Peyer's patch (tissue), 4 donors: ENCODE results near the gene CPT1B. TPM values are rescaled to one million over a fixed set of nuclear protein-coding genes. Genes with fewer than 3 reads are reported as not detected.

Source experiments
- DNase-seq, 3 donors: peaks; one replicate each; pipeline ENCODE4 v3.0.0-alpha.2; 2017 to 2019
- H3K27ac ChIP-seq, 4 donors: fragments of 200-600 bp; sonication (generic); one replicate each; pipeline ENCODE4 v1.5.1; 2016 to 2019
- H3K27me3 ChIP-seq, 2 donors: fragments of 200-600 bp; sonication (generic); one replicate each; pipeline ENCODE4 v1.5.1; 2019
- H3K36me3 ChIP-seq, 3 donors: fragments of 200-600 bp; sonication (generic); one replicate each; pipeline ENCODE4 v1.5.1; 2016 to 2019
- H3K4me1 ChIP-seq, 4 donors: fragments of 200-600 bp; sonication (generic); one replicate each; pipeline ENCODE4 v1.5.1; 2016 to 2019
- H3K4me3 ChIP-seq, 4 donors: fragments of 200-600 bp; sonication (generic); 1 replicate in 3 of 4; 2 replicates in 1 of 4; pipeline ENCODE4 v1.5.1; 2016 to 2019; ENCODE audit warnings: mild to moderate bottlenecking in 1 of 4
- H3K9me3 ChIP-seq, 4 donors: fragments of 200-600 bp; sonication (generic); one replicate each; pipeline ENCODE4 v1.5.1; 2016 to 2019; ENCODE audit warnings: mild to moderate bottlenecking in 1 of 4
- CTCF ChIP-seq, 6 experiments: fragments of 450-650 bp in 4 of 6; fragments of 200-600 bp in 2 of 6; sonication (generic) in 1 of 6; IDR thresholded peaks; one replicate each; pipeline ENCODE4 v1.5.1; 2017 to 2019; ENCODE audit warnings: antibody characterized with exemption in 6 of 6, mild to moderate bottlenecking in 3 of 6, moderate library complexity in 1 of 6
- POLR2A ChIP-seq, 2 donors: fragments of 450-650 bp; IDR thresholded peaks; one replicate each; pipeline ENCODE4 v1.5.1; 2017; ENCODE audit warnings: antibody characterized with exemption in 2 of 2, mild to moderate bottlenecking in 2 of 2, moderate library complexity in 2 of 2
- total RNA-seq, 4 donors: library from RNA; depleted of rRNA; stranded (reverse); fragments of >200 nt; gene quantifications; one replicate each; pipeline ENCODE4 v1.1.0, GENCODE V29; 2016

CPT1B gene
- total RNA-seq, 4 donors from 2014 or later: 51.2 to 133 (median 56.5) TPM

GRCh38 chr22:50577697-50577986 lies 585 bp downstream of the CPT1B start:
- Histone ChIP-seq H3K27ac (no peak overlapping the region), H3K9me3 (no peaks in the 10 kb centered on the region), H3K27me3 (no peaks in the 10 kb centered on the region), H3K4me3 (peak overlapping the region in 1 of 4 donors; percentile 29), H3K4me1 (peaks cover 0 to 26% (median 3%) of the 10 kb centered on the region in 4 donors), H3K36me3 (no peaks in the 10 kb centered on the region)
- TF ChIP-seq CTCF (IDR thresholded peaks at IDR 0.05) (no peak), POLR2A (IDR thresholded peaks at IDR 0.05) (no peak)
- peak in 1 of 3 donors; percentile 44 for DNase-seq

- Histone ChIP-seq H3K4me1 (peaks cover 0 to 26% (median 3%) of the 10 kb centered on the region in 4 donors), H3K27me3 (no peaks in the 10 kb centered on the region), H3K27ac (no peak overlapping the region), H3K36me3 (peaks cover 0 to 6% (median 0%) of the 10 kb centered on the region in 3 donors), H3K9me3 (no peaks in the 10 kb centered on the region), H3K4me3 (no peak overlapping the region)
- TF ChIP-seq POLR2A (IDR thresholded peaks at IDR 0.05) (no peak), CTCF (IDR thresholded peaks at IDR 0.05) (no peak)
- no peak for DNase-seq
Observed at GRCh38 chr22:50576806-50577696, 1.2 kb downstream of the CPT1B start.

GRCh38 chr22:50576070-50576469 lies 2.2 kb downstream of the CPT1B start:
- H3K4me3 ChIP-seq: no peak overlapping the region
- DNase-seq: peak in 1 of 3 donors; percentile 55
- peaks cover 0 to 16% (median 0%) of the 10 kb centered on the region in 4 donors for H3K4me1 ChIP-seq
- TF ChIP-seq POLR2A (IDR thresholded peaks at IDR 0.05) (no peak), CTCF (IDR thresholded peaks at IDR 0.05) (peak in 3 of 6 experiments; percentile 40 to 60 (median 53))
- no peak overlapping the region for H3K27ac ChIP-seq
- peaks cover 0 to 14% (median 0%) of the 10 kb centered on the region in 3 donors for H3K36me3 ChIP-seq
- no peaks in the 10 kb centered on the region for H3K27me3 ChIP-seq
- no peaks in the 10 kb centered on the region for H3K9me3 ChIP-seq

- H3K4me1 ChIP-seq: peaks cover 0 to 15% (median 0%) of the 10 kb centered on the region in 4 donors
- H3K4me3 ChIP-seq: no peak overlapping the region
- peaks cover 0 to 20% (median 0%) of the 10 kb centered on the region in 3 donors for H3K36me3 ChIP-seq
- H3K9me3 ChIP-seq: no peaks in the 10 kb centered on the region
- no peak for DNase-seq
- no peak overlapping the region for H3K27ac ChIP-seq
- TF ChIP-seq CTCF (IDR thresholded peaks at IDR 0.05) (no peak), POLR2A (IDR thresholded peaks at IDR 0.05) (no peak)
- no peaks in the 10 kb centered on the region for H3K27me3 ChIP-seq
Observed at GRCh38 chr22:50575426-50575941, 2.7 kb downstream of the CPT1B start.

GRCh38 chr22:50574383-50574755 lies 3.9 kb downstream of the CPT1B start:
- H3K27ac ChIP-seq: no peak overlapping the region
- no peak overlapping the region for H3K4me3 ChIP-seq
- H3K9me3 ChIP-seq: no peaks in the 10 kb centered on the region
- H3K4me1 ChIP-seq: peaks cover 0 to 14% (median 0%) of the 10 kb centered on the region in 4 donors
- no peaks in the 10 kb centered on the region for H3K27me3 ChIP-seq
- no peak for TF ChIP-seq POLR2A (IDR thresholded peaks at IDR 0.05)
- no peak for TF ChIP-seq CTCF (IDR thresholded peaks at IDR 0.05)
- DNase-seq: no peak
- H3K36me3 ChIP-seq: peaks cover 0 to 27% (median 0%) of the 10 kb centered on the region in 3 donors
